CD4-positive, alpha-beta T cell treated with Interleukin-6 at 100 ng/mL for 8 hours (primary cell): ENCODE results near the gene PDZD7.

Experiments
- DNase-seq: peaks from one replicate; pipeline ENCODE4 v3.0.0-alpha.2; 2020; ENCODE audit warnings: mixed read lengths, low spot score

The PDZD7 gene

GRCh38 chr10:100966887-100967286, 64.0 kb downstream of the PDZD7 start:
- DNase-seq: no peak

- no peak for DNase-seq
Measured at GRCh38 chr10:100965820-100966219, 65.1 kb downstream of the PDZD7 start.

GRCh38 chr10:100963826-100964225, 67.1 kb downstream of the PDZD7 start:
- no peak for DNase-seq

GRCh38 chr10:100962351-100963080, 68.4 kb downstream of the PDZD7 start:
- no peak for DNase-seq

- DNase-seq: no peak
Measured at GRCh38 chr10:100960251-100960650, 70.7 kb downstream of the PDZD7 start.
